Astrocyte (in vitro differentiated cells and primary cell): ENCODE measurements around the gene ENOX1. TPM values are rescaled to one million over a fixed set of nuclear protein-coding genes. Genes with fewer than 3 reads are reported as not detected.

Experiments used
- DNase-seq: peaks from one replicate; pipeline ENCODE4 v3.0.0-alpha.2; 2010; ENCODE audit warnings: low read depth
- FAIRE-seq: peaks from 2 replicates; lab custom pipeline; 2011; peaks lifted over from hg19 to GRCh38; lab: Jason Lieb, UNC
- H2AFZ ChIP-seq: 2 replicates; pipeline ENCODE4 v1.6.0; 2012; ENCODE audit warnings: low read depth, low read length, inconsistent platforms
- H3K27ac ChIP-seq: 2 replicates; pipeline ENCODE4 v1.5.1; 2011; ENCODE audit warnings: low read depth, low read length, inconsistent platforms
- H3K27me3 ChIP-seq: 2 replicates; pipeline ENCODE4 v1.6.0; 2011; ENCODE audit warnings: low read length, inconsistent platforms; ENCODE audit not compliant: insufficient read depth
- H3K36me3 ChIP-seq: 2 replicates; pipeline ENCODE4 v1.5.1; 2011; ENCODE audit warnings: low read length, inconsistent platforms; ENCODE audit not compliant: insufficient read depth
- H3K4me1 ChIP-seq: 2 replicates; pipeline ENCODE4 v1.5.1; 2011; ENCODE audit warnings: low read length, inconsistent platforms; ENCODE audit not compliant: insufficient read depth
- H3K4me2 ChIP-seq: 2 replicates; pipeline ENCODE4 v1.6.0; 2012; ENCODE audit warnings: low read length, inconsistent platforms
- H3K4me3 ChIP-seq: 2 replicates; pipeline ENCODE4 v1.5.1; 2011; ENCODE audit warnings: low read depth, mild to moderate bottlenecking, low read length, inconsistent platforms; ENCODE audit not compliant: insufficient read depth
- H3K79me2 ChIP-seq: 2 replicates; pipeline ENCODE4 v1.6.0; 2012; ENCODE audit warnings: mild to moderate bottlenecking, low read length, inconsistent platforms; ENCODE audit not compliant: insufficient read depth
- H3K9ac ChIP-seq: 2 replicates; pipeline ENCODE4 v1.6.0; 2012; ENCODE audit warnings: mild to moderate bottlenecking, low read length, inconsistent platforms
- H3K9me3 ChIP-seq: 2 replicates; pipeline ENCODE4 v1.5.1; 2012; ENCODE audit warnings: low read depth, mild to moderate bottlenecking, low read length, inconsistent platforms; ENCODE audit not compliant: insufficient read depth
- H4K20me1 ChIP-seq: 2 replicates; pipeline ENCODE4 v1.6.0; 2012; ENCODE audit warnings: low read length, inconsistent platforms; ENCODE audit not compliant: insufficient read depth
- H3K27ac Mint-ChIP-seq: one replicate; pipeline ENCODE4 v1.8.0; 2021; ENCODE audit warnings: mild to moderate bottlenecking, mixed read lengths; ENCODE audit not compliant: unreplicated experiment
- H3K27me3 Mint-ChIP-seq: one replicate; pipeline ENCODE4 v1.8.0; 2021; ENCODE audit warnings: low read depth, mixed read lengths; ENCODE audit not compliant: unreplicated experiment
- H3K36me3 Mint-ChIP-seq: one replicate; pipeline ENCODE4 v1.8.0; 2021; ENCODE audit warnings: low read depth, mixed read lengths; ENCODE audit not compliant: unreplicated experiment
- H3K4me1 Mint-ChIP-seq: one replicate; pipeline ENCODE4 v1.8.0; 2021; ENCODE audit warnings: low read depth, mixed read lengths; ENCODE audit not compliant: unreplicated experiment
- H3K4me3 Mint-ChIP-seq: one replicate; pipeline ENCODE4 v1.8.0; 2021; ENCODE audit warnings: mild to moderate bottlenecking, moderate library complexity, mixed read lengths; ENCODE audit not compliant: unreplicated experiment
- H3K9me3 Mint-ChIP-seq: one replicate; pipeline ENCODE4 v1.8.0; 2021; ENCODE audit warnings: mild to moderate bottlenecking, mixed read lengths; ENCODE audit not compliant: unreplicated experiment
- EZH2 ChIP-seq: IDR thresholded peaks from 2 replicates; pipeline ENCODE4 v1.6.1; 2012; ENCODE audit warnings: mild to moderate bottlenecking, low read length, inconsistent platforms; ENCODE audit not compliant: insufficient read depth
- total RNA-seq: library from RNA; stranded (reverse); gene quantifications from 2 replicates; pipeline ENCODE4 v1.2.1, GENCODE V29; 2021
- TF ChIP-seq, protein P1 (sequence below): IDR thresholded peaks from 2 replicates; pipeline ENCODE4 v1.5.1; 2011; ENCODE audit warnings: low read depth, mild to moderate bottlenecking, inconsistent platforms, low read length, moderate library complexity; ENCODE audit not compliant: insufficient read depth

ENOX1 gene
- total RNA-seq, 1 donor from 2014 or later: 2.3 TPM

DNA sequence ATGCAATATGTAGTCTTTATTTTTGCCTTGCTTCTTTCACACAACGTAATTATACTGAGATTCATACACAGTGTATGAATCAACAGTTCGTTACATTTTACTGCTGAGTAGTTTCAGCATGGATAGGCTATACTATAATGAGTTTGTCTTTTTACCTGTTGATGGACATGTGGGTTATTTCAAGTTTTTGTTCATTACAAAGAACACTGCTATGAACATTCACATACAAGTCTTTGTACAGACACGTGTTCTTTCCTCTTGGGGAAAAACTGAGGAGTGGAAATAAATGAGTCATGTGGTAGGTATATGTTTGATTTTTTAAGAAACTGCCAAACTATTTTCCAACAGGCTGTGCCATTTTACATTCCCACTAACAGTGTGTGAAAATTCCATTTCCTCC lies 35.1 kb downstream of the ENOX1 start:
- Histone ChIP-seq H3K27me3 (no peaks in the 10 kb centered on the region), H3K79me2 (no peaks in the 10 kb centered on the region), H2AFZ (no peak overlapping the region), H3K4me2 (no peak overlapping the region), H3K4me3 (no peak overlapping the region), H3K4me1 (no peaks in the 10 kb centered on the region), H4K20me1 (no peaks in the 10 kb centered on the region), H3K9ac (no peak overlapping the region), H3K36me3 (no peaks in the 10 kb centered on the region), H3K27ac (no peak overlapping the region), H3K9me3 (no peaks in the 10 kb centered on the region)
- Mint-ChIP-seq H3K27ac (no peak overlapping the region), H3K36me3 (no peaks in the 10 kb centered on the region), H3K27me3 (no peaks in the 10 kb centered on the region), H3K4me3 (no peak overlapping the region), H3K9me3 (no peaks in the 10 kb centered on the region), H3K4me1 (no peaks in the 10 kb centered on the region)
- TF ChIP-seq, protein P1, sequence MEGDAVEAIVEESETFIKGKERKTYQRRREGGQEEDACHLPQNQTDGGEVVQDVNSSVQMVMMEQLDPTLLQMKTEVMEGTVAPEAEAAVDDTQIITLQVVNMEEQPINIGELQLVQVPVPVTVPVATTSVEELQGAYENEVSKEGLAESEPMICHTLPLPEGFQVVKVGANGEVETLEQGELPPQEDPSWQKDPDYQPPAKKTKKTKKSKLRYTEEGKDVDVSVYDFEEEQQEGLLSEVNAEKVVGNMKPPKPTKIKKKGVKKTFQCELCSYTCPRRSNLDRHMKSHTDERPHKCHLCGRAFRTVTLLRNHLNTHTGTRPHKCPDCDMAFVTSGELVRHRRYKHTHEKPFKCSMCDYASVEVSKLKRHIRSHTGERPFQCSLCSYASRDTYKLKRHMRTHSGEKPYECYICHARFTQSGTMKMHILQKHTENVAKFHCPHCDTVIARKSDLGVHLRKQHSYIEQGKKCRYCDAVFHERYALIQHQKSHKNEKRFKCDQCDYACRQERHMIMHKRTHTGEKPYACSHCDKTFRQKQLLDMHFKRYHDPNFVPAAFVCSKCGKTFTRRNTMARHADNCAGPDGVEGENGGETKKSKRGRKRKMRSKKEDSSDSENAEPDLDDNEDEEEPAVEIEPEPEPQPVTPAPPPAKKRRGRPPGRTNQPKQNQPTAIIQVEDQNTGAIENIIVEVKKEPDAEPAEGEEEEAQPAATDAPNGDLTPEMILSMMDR: no peak
- TF ChIP-seq EZH2: no peak
- FAIRE-seq (no peak), DNase-seq (no peak)

DNA sequence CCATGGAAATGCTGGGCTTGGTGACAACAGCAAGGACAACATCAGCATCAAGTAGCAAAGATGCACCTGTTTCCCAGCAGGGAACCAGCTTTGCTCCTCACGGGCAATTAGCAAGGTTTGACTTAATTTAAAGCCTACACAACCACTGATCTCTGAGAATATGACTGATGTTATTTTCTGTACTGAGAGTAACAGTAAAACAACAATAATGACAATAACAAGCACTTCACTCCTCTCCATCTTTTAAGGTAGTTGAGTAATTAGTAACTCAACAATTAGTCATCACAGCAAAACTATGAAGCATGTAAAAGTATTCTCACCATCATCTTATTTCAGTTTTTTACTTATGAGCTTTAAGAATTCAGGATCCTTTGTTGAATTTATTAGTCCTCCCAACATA lies 37.3 kb downstream of the ENOX1 start:
- H3K79me2 ChIP-seq: no peaks in the 10 kb centered on the region
- no peak overlapping the region for H3K9ac ChIP-seq
- DNase-seq: no peak
- Mint-ChIP-seq H3K27ac (no peak overlapping the region), H3K36me3 (no peaks in the 10 kb centered on the region), H3K27me3 (no peaks in the 10 kb centered on the region), H3K4me3 (no peak overlapping the region), H3K4me1 (no peaks in the 10 kb centered on the region), H3K9me3 (no peaks in the 10 kb centered on the region)
- H4K20me1 ChIP-seq: no peaks in the 10 kb centered on the region
- no peak overlapping the region for H3K4me2 ChIP-seq
- H3K27me3 ChIP-seq: no peaks in the 10 kb centered on the region
- H3K27ac ChIP-seq: no peak overlapping the region
- no peaks in the 10 kb centered on the region for H3K9me3 ChIP-seq
- FAIRE-seq: no peak
- TF ChIP-seq EZH2: no peak
- TF ChIP-seq, protein P1: no peak
- no peaks in the 10 kb centered on the region for H3K4me1 ChIP-seq
- H3K4me3 ChIP-seq: no peak overlapping the region
- no peak overlapping the region for H2AFZ ChIP-seq
- no peaks in the 10 kb centered on the region for H3K36me3 ChIP-seq

DNA sequence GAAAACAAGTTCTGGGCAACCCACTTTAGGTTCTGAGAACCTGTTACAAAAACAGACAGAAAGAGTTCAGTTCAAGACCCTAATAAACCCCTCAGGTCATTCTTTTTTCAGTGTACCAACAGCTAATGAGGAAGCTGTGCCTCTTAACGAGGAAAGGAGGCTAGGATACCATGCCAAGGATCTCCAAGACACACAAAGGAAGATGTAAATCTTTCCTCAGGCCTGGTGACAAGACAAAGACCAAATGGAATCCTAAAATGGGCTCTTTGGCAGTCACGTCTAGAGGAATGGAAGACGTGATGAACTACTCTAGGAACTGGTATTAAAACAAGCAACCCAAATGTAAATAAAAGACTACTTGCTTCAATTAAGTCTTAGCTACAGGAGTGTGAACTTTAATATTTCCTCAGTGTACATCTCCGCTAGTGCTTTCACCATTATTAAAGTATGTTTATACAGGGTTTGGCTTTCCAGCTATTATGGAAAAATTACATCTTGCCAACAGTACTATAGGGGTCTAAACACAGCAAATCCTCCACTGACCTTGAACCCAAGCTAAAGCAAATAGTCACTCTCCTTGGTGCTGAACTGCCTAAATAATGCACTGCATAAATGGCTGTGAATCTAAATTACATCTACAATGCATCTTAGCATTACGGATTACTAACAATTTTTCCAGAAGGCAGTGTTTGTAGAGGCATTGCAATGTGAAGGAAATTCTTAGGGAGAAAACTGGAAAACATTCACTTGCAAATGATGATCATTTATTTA lies 42.3 kb downstream of the ENOX1 start:
- FAIRE-seq: no peak
- Mint-ChIP-seq H3K27ac (no peak overlapping the region), H3K36me3 (no peaks in the 10 kb centered on the region), H3K4me3 (no peak overlapping the region), H3K9me3 (no peaks in the 10 kb centered on the region), H3K4me1 (no peaks in the 10 kb centered on the region), H3K27me3 (no peaks in the 10 kb centered on the region)
- no peaks in the 10 kb centered on the region for H3K36me3 ChIP-seq
- no peak overlapping the region for H2AFZ ChIP-seq
- H3K27ac ChIP-seq: no peak overlapping the region
- H3K79me2 ChIP-seq: no peaks in the 10 kb centered on the region
- no peak for DNase-seq
- no peaks in the 10 kb centered on the region for H4K20me1 ChIP-seq
- no peaks in the 10 kb centered on the region for H3K4me1 ChIP-seq
- no peak for TF ChIP-seq EZH2
- TF ChIP-seq, protein P1: no peak
- H3K4me2 ChIP-seq: no peak overlapping the region
- H3K4me3 ChIP-seq: no peak overlapping the region
- no peak overlapping the region for H3K9ac ChIP-seq
- H3K27me3 ChIP-seq: no peaks in the 10 kb centered on the region
- no peaks in the 10 kb centered on the region for H3K9me3 ChIP-seq
